GM12875 (cell line): ENCODE measurements around the gene TMPRSS6.

Experiments
- H3K4me3 ChIP-seq: one replicate; pipeline ENCODE4 v1.5.1; 2011; ENCODE audit warnings: low read depth, low read length, control low read depth
- CTCF ChIP-seq: IDR thresholded peaks from 2 replicates; pipeline ENCODE4 v1.5.1; 2011; ENCODE audit warnings: low read depth, mild to moderate bottlenecking, control low read depth, inconsistent platforms, low read length, moderate library complexity, borderline replicate concordance; ENCODE audit not compliant: insufficient read depth

The TMPRSS6 gene

GRCh38 chr22:37021041-37021440 is 88.5 kb downstream of the TMPRSS6 start:
- no peak for TF ChIP-seq CTCF
- no peak overlapping the region for H3K4me3 ChIP-seq

GRCh38 chr22:37020192-37020479 is 89.4 kb downstream of the TMPRSS6 start:
- H3K4me3 ChIP-seq, result peak overlapping the region; percentile 92
- no peak for TF ChIP-seq CTCF

GRCh38 chr22:37019309-37020191 is 90.0 kb downstream of the TMPRSS6 start, which contains the start of the genes MPST and TST:
Gene MPST (plus strand): TSS chr22:37019742. CDS start chr22:37019837, 95 bp downstream.
Gene TST (minus strand): TSS chr22:37019447. CDS start chr22:37018732, 715 bp downstream.
- peak within 1 kb of the TSS; percentile 92 for H3K4me3 ChIP-seq
- TF ChIP-seq CTCF, result peak; percentile 28; the same call in 1 of the 2 replicates

- H3K4me3 ChIP-seq, result peak overlapping the region; percentile 92
- no peak for TF ChIP-seq CTCF
Measured at GRCh38 chr22:37018815-37019308, 90.7 kb downstream of the TMPRSS6 start.

GRCh38 chr22:37018086-37018814 is 91.3 kb downstream of the TMPRSS6 start:
- H3K4me3 ChIP-seq, result peak overlapping the region; percentile 92
- TF ChIP-seq CTCF, result no peak

GRCh38 chr22:37017356-37017755 is 92.2 kb downstream of the TMPRSS6 start:
- TF ChIP-seq CTCF, result no peak
- H3K4me3 ChIP-seq, result no peak overlapping the region
